Activated CD8-positive, alpha-beta T cell treated with anti-CD3 and anti-CD28 coated beads, Interleukin-2, amount 10 ng/mL, durations not matched to agents 7 days and 5 days (primary cell): ENCODE data around the gene LRRC3. TPM values are rescaled to one million over a fixed set of nuclear protein-coding genes. Genes with fewer than 3 reads are reported as not detected.

Experiments
- ATAC-seq: fragments of 150-1000 bp; cut with Tn5 transposase; one replicate; pipeline ENCODE4 v1.10.0; 2021; ENCODE audit warnings: moderate library complexity
- CTCF ChIA-PET: fragments of 350-600 bp; sonication (Branson Sonifier 250); formaldehyde crosslinking; loops from one replicate; lab custom pipeline; 2021; ENCODE audit warnings: antibody characterized with exemption; lab: Charles Lee
- POLR2A ChIA-PET: fragments of 350-600 bp; sonication (Branson Sonifier 250); formaldehyde crosslinking; loops from one replicate; lab custom pipeline; 2021; ENCODE audit warnings: antibody characterized with exemption; lab: Charles Lee
- DNase-seq: peaks from one replicate; pipeline ENCODE4 v3.0.0-alpha.2; 2020
- H3K27ac Mint-ChIP-seq: one replicate; pipeline ENCODE4 v1.8.0; 2021; ENCODE audit warnings: mild to moderate bottlenecking, mixed read lengths
- H3K27me3 Mint-ChIP-seq: one replicate; pipeline ENCODE4 v1.8.0; 2021; ENCODE audit warnings: low read depth, mixed read lengths
- H3K36me3 Mint-ChIP-seq: one replicate; pipeline ENCODE4 v1.8.0; 2021; ENCODE audit warnings: low read depth, mixed read lengths
- H3K4me1 Mint-ChIP-seq: one replicate; pipeline ENCODE4 v1.8.0; 2021; ENCODE audit warnings: low read depth, mixed read lengths
- H3K4me3 Mint-ChIP-seq: one replicate; pipeline ENCODE4 v1.8.0; 2021; ENCODE audit warnings: mild to moderate bottlenecking, mixed read lengths
- H3K9me3 Mint-ChIP-seq: one replicate; pipeline ENCODE4 v1.8.0; 2022; ENCODE audit warnings: mixed read lengths; ENCODE audit not compliant: insufficient read depth
- total RNA-seq, 2 experiments: library from RNA; stranded (reverse); gene quantifications; one replicate each; pipeline ENCODE4 v1.2.3, GENCODE V29; 2021

LRRC3 gene
- total RNA-seq, 2 experiments from 2014 or later = 3.2 to 3.4 TPM

DNA sequence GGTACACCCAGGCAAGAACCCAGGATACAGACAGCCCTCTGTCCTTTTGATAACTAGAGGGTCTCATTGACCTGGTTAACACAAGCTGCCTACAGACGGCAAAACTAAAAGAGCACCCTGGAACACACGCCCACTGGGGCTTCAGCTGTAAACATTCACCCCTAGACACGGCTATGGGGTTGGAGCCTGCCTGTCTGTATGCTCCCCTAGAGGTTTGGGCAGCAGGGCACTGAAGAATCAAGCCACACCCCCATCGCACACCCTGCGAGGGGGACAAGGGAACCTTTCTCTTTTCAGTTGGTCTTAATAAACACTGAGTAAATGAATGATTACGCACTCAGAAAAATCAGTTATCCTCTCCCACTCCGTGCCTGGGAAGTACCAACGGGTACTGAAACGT, 35.5 kb downstream of the LRRC3 start:
- ChIA-PET CTCF (interaction anchor here (0.6 to 1.3 kb wide), 3 partner anchors 9 to 650 kb away, joined by 3 read pairs; no protein-coding TSS in a partner anchor), POLR2A (no interaction called here)
- Mint-ChIP-seq H3K27ac (no peak overlapping the region), H3K4me1 (peaks cover 11% of the 10 kb centered on the region), H3K27me3 (peaks cover 9% of the 10 kb centered on the region), H3K36me3 (peaks cover 16% of the 10 kb centered on the region), H3K4me3 (no peak overlapping the region), H3K9me3 (peaks cover 20% of the 10 kb centered on the region)
- DNase-seq (no peak), ATAC-seq (no peak)

DNA sequence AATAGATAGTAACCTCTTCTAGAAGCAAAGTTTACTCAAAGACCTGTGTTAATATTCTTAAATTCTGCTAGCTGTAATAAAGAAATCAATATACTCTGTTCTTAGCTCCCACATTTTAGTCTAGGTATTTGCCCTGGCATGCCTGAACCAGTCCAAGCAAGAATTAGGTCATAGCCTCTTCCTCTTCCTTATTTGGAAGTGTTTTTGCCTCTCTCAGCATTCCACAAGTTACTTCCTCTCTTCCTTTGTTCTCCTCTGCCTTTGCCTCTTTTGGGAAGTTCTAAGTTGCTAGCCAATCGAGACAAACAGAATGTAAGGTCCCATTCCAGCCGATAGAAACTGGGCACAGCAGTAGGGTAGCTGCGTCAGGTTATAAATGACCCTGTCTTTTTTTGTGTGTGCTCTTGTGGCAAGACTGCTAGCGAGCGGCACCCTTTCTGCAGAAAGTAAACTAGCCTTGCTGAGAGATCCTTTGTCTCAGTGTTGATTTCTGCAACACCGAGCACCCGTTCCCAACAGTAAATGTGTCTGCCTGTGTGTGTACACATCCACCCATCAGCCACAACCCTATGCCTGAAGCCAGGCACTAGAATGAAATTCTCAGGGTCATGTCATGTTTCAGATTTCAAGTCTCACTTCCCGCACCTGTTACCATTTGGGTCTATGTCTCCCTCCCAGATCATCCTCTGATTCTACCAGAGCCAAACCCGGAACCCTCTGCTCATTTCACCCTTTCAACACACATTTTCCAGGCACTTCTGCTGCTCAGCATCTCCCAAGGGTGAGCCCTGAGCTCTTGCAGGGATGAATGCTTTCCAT, 37.5 kb downstream of the LRRC3 start:
- ATAC-seq = no peak
- H3K4me3 Mint-ChIP-seq = no peak overlapping the region
- H3K27ac Mint-ChIP-seq = no peak overlapping the region
- peaks cover 20% of the 10 kb centered on the region for H3K9me3 Mint-ChIP-seq
- POLR2A ChIA-PET = no interaction called here
- H3K27me3 Mint-ChIP-seq = peaks cover 9% of the 10 kb centered on the region
- H3K36me3 Mint-ChIP-seq = peaks cover 16% of the 10 kb centered on the region
- peaks cover 8% of the 10 kb centered on the region for H3K4me1 Mint-ChIP-seq
- no peak for DNase-seq
- CTCF ChIA-PET = interaction anchor here (1.3 kb wide), 1 partner anchor 18 kb away, joined by 6 read pairs; no protein-coding TSS in a partner anchor

GRCh38 chr21:44494418-44494817, 39.1 kb downstream of the LRRC3 start:
- POLR2A ChIA-PET = no interaction called here
- Mint-ChIP-seq H3K27me3 (peaks cover 7% of the 10 kb centered on the region), H3K4me3 (no peak overlapping the region), H3K9me3 (peaks cover 20% of the 10 kb centered on the region), H3K4me1 (peaks cover 8% of the 10 kb centered on the region), H3K27ac (no peak overlapping the region), H3K36me3 (peaks cover 16% of the 10 kb centered on the region)
- DNase-seq = no peak
- ATAC-seq = no peak
- CTCF ChIA-PET = interaction anchor here (0.6 to 1.9 kb wide), 3 partner anchors 16 to 299 kb away, joined by 3 to 12 read pairs (median 6); no protein-coding TSS in a partner anchor

- Mint-ChIP-seq H3K4me1 (peaks cover 8% of the 10 kb centered on the region), H3K27me3 (peaks cover 7% of the 10 kb centered on the region), H3K36me3 (peaks cover 16% of the 10 kb centered on the region), H3K27ac (no peak overlapping the region), H3K9me3 (peaks cover 20% of the 10 kb centered on the region), H3K4me3 (no peak overlapping the region)
- CTCF ChIA-PET = interaction anchor here (1.2 to 1.9 kb wide), 2 partner anchors 16 to 298 kb away, joined by 3 to 12 read pairs; no protein-coding TSS in a partner anchor
- POLR2A ChIA-PET = interaction anchor here (0.6 kb wide), 1 partner anchor 649 kb away, joined by 5 read pairs; no protein-coding TSS in a partner anchor
- DNase-seq (no peak), ATAC-seq (no peak)
Measured at GRCh38 chr21:44494956-44495355, 39.6 kb downstream of the LRRC3 start.

GRCh38 chr21:44495611-44496563, 40.6 kb downstream of the LRRC3 start:
- DNase-seq = no peak
- Mint-ChIP-seq H3K9me3 (peaks cover 20% of the 10 kb centered on the region), H3K4me3 (no peak overlapping the region), H3K4me1 (peaks cover 8% of the 10 kb centered on the region), H3K27ac (no peak overlapping the region), H3K36me3 (peaks cover 16% of the 10 kb centered on the region), H3K27me3 (peaks cover 7% of the 10 kb centered on the region)
- POLR2A ChIA-PET = no interaction called here
- CTCF ChIA-PET = interaction anchor here (0.7 to 1.9 kb wide), 3 partner anchors 15 to 298 kb away, joined by 3 to 12 read pairs (median 3); no protein-coding TSS in a partner anchor
- ATAC-seq = no peak

DNA sequence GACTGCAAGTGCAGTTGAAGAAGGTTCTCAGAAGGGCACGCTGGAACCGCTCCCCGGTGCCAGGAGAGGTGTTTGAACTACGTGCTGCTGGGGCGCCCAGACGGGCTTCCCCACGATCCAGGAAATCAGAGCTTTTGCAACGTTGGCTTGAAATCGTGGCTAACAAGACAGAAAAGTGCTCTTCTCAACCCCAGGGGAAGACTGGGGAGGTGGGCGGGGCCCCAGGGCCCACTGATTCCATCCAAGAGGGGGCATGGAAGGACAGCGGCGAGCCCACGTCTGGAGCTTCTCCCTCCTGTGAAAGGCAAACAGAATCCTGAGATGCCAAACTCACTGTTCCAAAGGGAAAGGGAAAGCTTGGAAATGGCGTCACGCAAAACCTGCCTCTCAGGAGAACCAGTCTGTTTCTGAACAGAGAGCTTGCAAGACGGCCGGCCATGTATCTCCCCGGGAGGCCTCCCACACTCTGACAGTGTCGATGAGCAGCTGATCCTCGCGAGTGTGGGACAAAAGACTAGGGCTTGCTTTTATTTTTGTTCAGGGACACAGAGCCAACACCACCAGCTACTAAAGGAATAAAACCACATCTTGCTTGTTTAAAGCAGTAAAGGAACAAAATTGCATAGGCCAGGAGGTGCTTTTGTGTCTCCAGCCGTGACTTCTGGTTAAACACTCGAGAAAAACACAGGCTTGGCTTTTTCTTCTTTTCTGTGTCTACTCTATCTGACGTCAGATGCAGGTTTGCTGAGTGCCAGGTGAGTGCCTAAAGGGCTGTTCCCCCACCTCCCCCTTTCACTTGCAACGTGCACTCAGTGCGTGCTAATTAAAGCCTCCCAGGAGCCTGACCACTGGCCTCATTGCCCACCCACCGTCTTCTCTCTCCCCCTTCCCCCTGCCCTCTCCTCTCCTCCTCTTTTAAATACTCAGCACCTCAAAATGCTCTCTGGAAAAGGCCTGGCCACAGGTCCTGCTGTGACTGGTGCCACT, 41.5 kb downstream of the LRRC3 start:
- H3K36me3 Mint-ChIP-seq = peaks cover 15% of the 10 kb centered on the region
- H3K27ac Mint-ChIP-seq = no peak overlapping the region
- peaks cover 16% of the 10 kb centered on the region for H3K9me3 Mint-ChIP-seq
- peaks cover 7% of the 10 kb centered on the region for H3K4me1 Mint-ChIP-seq
- DNase-seq = no peak
- POLR2A ChIA-PET = no interaction called here
- no peak overlapping the region for H3K4me3 Mint-ChIP-seq
- no peak for ATAC-seq
- peaks cover 7% of the 10 kb centered on the region for H3K27me3 Mint-ChIP-seq
- CTCF ChIA-PET = interaction anchor here (0.7 to 0.9 kb wide), 2 partner anchors 40 to 297 kb away, joined by 3 read pairs; no protein-coding TSS in a partner anchor

DNA sequence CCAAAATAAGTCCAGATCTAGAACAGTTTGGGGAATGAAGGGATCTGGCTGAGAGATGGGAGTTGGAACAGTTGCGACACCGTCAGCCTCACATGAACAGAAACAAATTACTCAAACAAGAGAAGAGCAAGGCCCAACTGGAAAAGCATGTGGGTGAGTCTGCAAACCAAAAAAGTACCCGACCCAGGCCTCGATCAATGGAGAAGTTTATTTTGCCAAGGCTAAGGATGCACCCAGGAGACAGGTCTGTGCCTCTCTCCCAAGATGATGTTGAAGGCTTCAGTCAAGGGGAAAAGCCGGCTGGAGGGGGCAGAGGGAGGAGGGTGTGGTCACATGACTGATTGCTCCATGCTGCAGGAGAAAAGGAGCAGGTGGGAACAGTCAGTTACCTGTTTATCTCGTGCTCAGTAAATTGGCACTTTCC, 42.4 kb downstream of the LRRC3 start:
- H3K27ac Mint-ChIP-seq = no peak overlapping the region
- peaks cover 9% of the 10 kb centered on the region for H3K36me3 Mint-ChIP-seq
- no peak for DNase-seq
- ChIA-PET CTCF (no interaction called here), POLR2A (no interaction called here)
- peaks cover 4% of the 10 kb centered on the region for H3K27me3 Mint-ChIP-seq
- ATAC-seq = no peak
- peaks cover 8% of the 10 kb centered on the region for H3K9me3 Mint-ChIP-seq
- H3K4me3 Mint-ChIP-seq = no peak overlapping the region
- H3K4me1 Mint-ChIP-seq = peaks cover 2% of the 10 kb centered on the region

DNA sequence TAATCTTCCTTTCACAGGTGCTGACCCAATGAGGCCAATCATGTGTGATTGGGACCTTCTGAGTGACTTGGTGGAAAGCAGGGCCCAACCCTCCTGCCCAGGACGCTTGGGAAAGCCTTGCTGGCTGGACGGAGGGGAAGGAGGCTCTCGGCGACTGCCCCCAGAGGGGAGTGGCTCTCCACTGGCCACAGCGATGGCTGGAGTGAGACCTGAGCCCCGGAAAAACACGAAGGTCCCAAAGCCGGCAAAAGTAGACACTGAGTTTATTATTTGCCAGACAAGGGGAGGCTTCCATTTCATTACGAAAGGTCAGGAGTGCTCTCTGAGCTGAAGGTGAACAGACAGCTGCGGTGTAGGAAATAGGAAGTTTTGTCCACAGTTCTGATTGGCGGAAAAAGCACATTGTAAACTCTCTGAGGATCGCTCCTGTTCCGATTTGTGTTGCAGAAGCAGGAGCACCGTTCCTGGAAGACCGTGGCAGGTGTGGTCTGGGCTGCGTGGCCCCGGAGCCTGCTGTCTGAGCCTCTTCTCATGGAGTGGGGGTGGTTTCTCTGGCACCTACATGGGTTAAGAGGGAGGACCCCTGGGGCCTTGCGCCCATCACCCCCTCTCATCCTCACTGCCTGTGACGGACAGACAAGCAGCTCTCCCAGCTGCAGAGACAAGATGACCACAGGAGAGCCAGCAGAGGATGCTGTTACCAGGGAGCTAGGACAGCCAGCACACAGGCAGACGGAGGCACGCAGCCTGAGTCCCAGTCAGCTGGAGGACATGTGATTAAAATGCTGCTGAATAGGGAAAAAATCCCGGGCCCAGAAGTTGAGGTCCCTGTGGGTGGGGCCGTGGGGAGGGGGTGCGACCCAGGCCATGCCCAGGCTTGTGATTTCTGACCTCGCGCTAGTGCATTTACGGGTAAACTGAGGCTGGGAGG, 43.2 kb downstream of the LRRC3 start:
- ChIA-PET CTCF (no interaction called here), POLR2A (no interaction called here)
- no peak overlapping the region for H3K4me3 Mint-ChIP-seq
- DNase-seq = no peak
- peaks cover 2% of the 10 kb centered on the region for H3K4me1 Mint-ChIP-seq
- no peak overlapping the region for H3K27ac Mint-ChIP-seq
- no peak for ATAC-seq
- H3K27me3 Mint-ChIP-seq = no peaks in the 10 kb centered on the region
- no peaks in the 10 kb centered on the region for H3K9me3 Mint-ChIP-seq
- peaks cover under 1% of the 10 kb centered on the region for H3K36me3 Mint-ChIP-seq

DNA sequence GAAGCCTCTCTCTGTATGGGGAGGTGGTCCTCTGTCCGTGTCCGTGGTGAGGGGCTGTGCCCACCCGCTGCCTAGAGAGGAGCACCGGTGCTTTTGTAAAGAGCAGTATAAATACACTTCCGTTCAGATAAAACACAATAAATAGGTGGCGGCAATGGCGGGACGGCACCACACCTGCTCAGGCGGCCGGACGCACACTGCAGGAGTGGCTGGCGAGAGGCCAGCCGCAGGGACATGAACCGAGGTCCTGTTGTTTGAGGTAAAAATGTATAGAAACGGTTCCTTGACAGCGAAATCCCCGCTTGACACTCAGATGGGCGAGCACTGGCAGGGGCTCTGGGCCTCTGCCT, 43.9 kb downstream of the LRRC3 start:
- no peak overlapping the region for H3K4me3 Mint-ChIP-seq
- peaks cover 7% of the 10 kb centered on the region for H3K4me1 Mint-ChIP-seq
- ATAC-seq = no peak
- no peak overlapping the region for H3K27ac Mint-ChIP-seq
- H3K9me3 Mint-ChIP-seq = no peaks in the 10 kb centered on the region
- DNase-seq = no peak
- no peaks in the 10 kb centered on the region for H3K27me3 Mint-ChIP-seq
- H3K36me3 Mint-ChIP-seq = no peaks in the 10 kb centered on the region
- POLR2A ChIA-PET = no interaction called here
- CTCF ChIA-PET = no interaction called here

GRCh38 chr21:44499631-44500030, 44.3 kb downstream of the LRRC3 start:
- H3K27me3 Mint-ChIP-seq = no peaks in the 10 kb centered on the region
- POLR2A ChIA-PET = no interaction called here
- H3K36me3 Mint-ChIP-seq = no peaks in the 10 kb centered on the region
- peaks cover 9% of the 10 kb centered on the region for H3K4me1 Mint-ChIP-seq
- DNase-seq (no peak), ATAC-seq (no peak)
- H3K4me3 Mint-ChIP-seq = no peak overlapping the region
- no peak overlapping the region for H3K27ac Mint-ChIP-seq
- CTCF ChIA-PET = interaction anchor here (1.6 kb wide), 1 partner anchor 11 kb away, joined by 4 read pairs; no protein-coding TSS in a partner anchor
- H3K9me3 Mint-ChIP-seq = no peaks in the 10 kb centered on the region
